ENCODE results near the gene MRPL58. TPM values are rescaled to one million over a fixed set of nuclear protein-coding genes. Genes with fewer than 3 reads are reported as not detected.

MRPL58 gene
- total RNA-seq, 1 donor from 2014 or later, result 26.8 TPM

DNA sequence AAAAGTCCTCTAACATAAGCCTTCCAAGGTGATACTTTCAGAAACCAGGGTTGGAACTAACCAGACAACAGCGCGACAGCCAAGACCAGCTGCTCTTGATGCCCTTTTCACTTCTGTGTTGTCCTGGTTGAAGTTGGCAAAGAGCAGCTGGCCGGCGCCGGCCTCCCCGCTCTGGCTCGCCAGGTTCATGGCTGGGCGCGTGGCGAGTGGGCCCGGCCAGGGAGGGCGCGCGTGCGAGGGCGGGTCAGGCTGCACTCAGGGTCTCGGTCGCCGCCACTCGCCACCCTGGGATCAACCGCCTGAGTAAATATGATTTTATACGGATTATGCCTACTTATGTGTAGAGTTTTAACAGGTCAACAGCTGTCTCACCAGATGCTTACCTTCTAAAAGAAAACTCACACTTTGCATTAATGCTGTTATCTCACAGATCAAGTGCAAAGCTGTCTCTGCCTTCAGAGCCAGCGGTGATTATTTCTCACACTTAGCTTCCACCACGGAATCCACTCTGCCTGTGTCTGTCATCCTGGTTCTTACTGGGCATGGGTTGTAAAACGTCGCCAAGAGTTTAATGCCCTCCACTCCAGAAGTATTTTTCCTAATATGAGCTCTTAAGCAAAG, 48.1 kb downstream of the MRPL58 start:
- no peak for TF ChIP-seq CTCF (IDR thresholded peaks at IDR 0.05; ENCODE audit: unreplicated experiment)
- DNase-seq (ENCODE audit: low spot score, unreplicated experiment), result no peak
- Mint-ChIP-seq H3K4me3 (ENCODE audit: low read depth) (no peak overlapping the region), H3K27me3 (no peaks in the 10 kb centered on the region), H3K27ac (no peak overlapping the region), H3K4me1 (ENCODE audit: low read depth) (no peaks in the 10 kb centered on the region), H3K36me3 (ENCODE audit: insufficient read depth) (peaks cover 20% of the 10 kb centered on the region), H3K9me3 (ENCODE audit: low read depth) (no peaks in the 10 kb centered on the region)

DNA sequence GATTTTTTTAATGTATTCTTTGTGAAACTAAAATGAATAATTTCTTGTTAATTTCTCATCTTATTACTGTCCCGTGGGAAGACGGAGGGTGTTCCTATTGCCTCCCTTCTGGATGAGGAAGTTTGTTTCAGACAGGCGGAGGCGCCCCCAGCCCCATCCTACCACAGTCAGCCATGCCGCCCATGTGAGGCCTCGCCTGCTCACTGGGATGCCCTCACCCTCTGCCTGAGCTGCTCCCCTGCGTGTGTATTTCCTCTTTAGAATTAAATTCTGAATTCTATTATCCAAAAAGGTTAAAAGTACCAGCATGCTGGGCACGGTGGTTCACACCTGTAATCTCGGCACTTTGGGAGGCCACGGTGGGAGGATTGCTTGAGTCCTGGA, 48.6 kb downstream of the MRPL58 start:
- H3K4me3 Mint-ChIP-seq (ENCODE audit: low read depth), result no peak overlapping the region
- H3K36me3 Mint-ChIP-seq (ENCODE audit: insufficient read depth), result peaks cover 20% of the 10 kb centered on the region

GRCh38 chr17:75061618-75062017, 49.1 kb downstream of the MRPL58 start:
- DNase-seq (ENCODE audit: low spot score, unreplicated experiment), result no peak
- Mint-ChIP-seq H3K36me3 (ENCODE audit: insufficient read depth) (peaks cover 16% of the 10 kb centered on the region), H3K4me3 (ENCODE audit: low read depth) (no peak overlapping the region), H3K27ac (no peak overlapping the region), H3K4me1 (ENCODE audit: low read depth) (no peaks in the 10 kb centered on the region), H3K27me3 (no peaks in the 10 kb centered on the region), H3K9me3 (ENCODE audit: low read depth) (no peaks in the 10 kb centered on the region)
- no peak for TF ChIP-seq CTCF (IDR thresholded peaks at IDR 0.05; ENCODE audit: unreplicated experiment)

More for the DNA sequence above, 48.6 kb downstream of the MRPL58 start:
- TF ChIP-seq CTCF (IDR thresholded peaks at IDR 0.05; ENCODE audit: unreplicated experiment), result no peak
- no peaks in the 10 kb centered on the region for H3K27me3 Mint-ChIP-seq
- no peaks in the 10 kb centered on the region for H3K4me1 Mint-ChIP-seq (ENCODE audit: low read depth)
- H3K27ac Mint-ChIP-seq, result no peak overlapping the region
- H3K9me3 Mint-ChIP-seq (ENCODE audit: low read depth), result no peaks in the 10 kb centered on the region
- DNase-seq (ENCODE audit: low spot score, unreplicated experiment), result no peak

- H3K4me3 Mint-ChIP-seq (ENCODE audit: low read depth), result no peak overlapping the region
- H3K36me3 Mint-ChIP-seq (ENCODE audit: insufficient read depth), result peaks cover 16% of the 10 kb centered on the region
- no peaks in the 10 kb centered on the region for H3K4me1 Mint-ChIP-seq (ENCODE audit: low read depth)
- no peak for TF ChIP-seq CTCF (IDR thresholded peaks at IDR 0.05; ENCODE audit: unreplicated experiment)
- no peaks in the 10 kb centered on the region for H3K27me3 Mint-ChIP-seq
- no peak for DNase-seq (ENCODE audit: low spot score, unreplicated experiment)
- H3K27ac Mint-ChIP-seq, result no peak overlapping the region
- no peaks in the 10 kb centered on the region for H3K9me3 Mint-ChIP-seq (ENCODE audit: low read depth)
Observed at GRCh38 chr17:75063201-75063600, 50.7 kb downstream of the MRPL58 start.

DNA sequence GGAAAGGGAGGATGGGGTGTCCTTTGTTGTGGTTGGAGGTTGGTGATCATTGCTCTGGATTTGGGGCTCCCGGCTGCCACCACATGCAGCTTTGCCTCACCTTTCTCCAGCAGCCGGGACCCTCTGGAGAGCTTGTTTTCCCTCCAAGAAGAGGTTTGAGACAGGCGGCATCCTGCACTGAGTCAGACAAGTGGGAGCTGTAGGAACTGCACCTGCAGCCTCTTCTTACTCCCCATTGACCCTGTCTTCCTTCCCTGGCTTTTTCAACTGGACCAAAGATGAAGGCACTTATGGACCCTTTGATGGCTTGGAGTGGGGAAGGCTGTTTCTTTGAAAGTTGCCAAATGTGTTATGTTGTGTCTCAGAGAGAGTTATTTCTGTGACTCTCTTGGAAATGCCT, 51.2 kb downstream of the MRPL58 start:
- Mint-ChIP-seq H3K36me3 (ENCODE audit: insufficient read depth) (peaks cover 16% of the 10 kb centered on the region), H3K27ac (no peak overlapping the region), H3K4me3 (ENCODE audit: low read depth) (no peak overlapping the region), H3K4me1 (ENCODE audit: low read depth) (no peaks in the 10 kb centered on the region), H3K27me3 (no peaks in the 10 kb centered on the region), H3K9me3 (ENCODE audit: low read depth) (no peaks in the 10 kb centered on the region)
- DNase-seq (ENCODE audit: low spot score, unreplicated experiment), result no peak
- TF ChIP-seq CTCF (IDR thresholded peaks at IDR 0.05; ENCODE audit: unreplicated experiment), result no peak
